Memory B cell (primary cell): Measurements from ENCODE around the gene TTLL11.

Experiments
- ATAC-seq: fragments of 150-1000 bp; cut with Tn5 transposase; 2 replicates; pipeline ENCODE4 v1.10.0; 2021; ENCODE audit warnings: low read depth, mild to moderate bottlenecking, moderate library complexity
- DNase-seq, 2 donors: peaks; one replicate each; pipeline ENCODE4 v3.0.0; 2022; ENCODE audit warnings: low spot score in 2 of 2
- H3K27ac Mint-ChIP-seq: one replicate; pipeline ENCODE4 v1.8.0; 2022; ENCODE audit warnings: mild to moderate bottlenecking, moderate library complexity, mixed read lengths
- H3K27me3 Mint-ChIP-seq: one replicate; pipeline ENCODE4 v1.8.0; 2022; ENCODE audit warnings: mixed read lengths
- H3K36me3 Mint-ChIP-seq: one replicate; pipeline ENCODE4 v1.8.0; 2022; ENCODE audit warnings: mild to moderate bottlenecking, mixed read lengths
- H3K4me1 Mint-ChIP-seq: one replicate; pipeline ENCODE4 v1.8.0; 2022; ENCODE audit warnings: mixed read lengths
- H3K4me3 Mint-ChIP-seq: one replicate; pipeline ENCODE4 v1.8.0; 2022; ENCODE audit warnings: mild to moderate bottlenecking, moderate library complexity, mixed read lengths
- H3K9me3 Mint-ChIP-seq: one replicate; pipeline ENCODE4 v1.8.0; 2022; ENCODE audit warnings: mixed read lengths

The TTLL11 gene

GRCh38 chr9:121930956-121931355 is 162.2 kb downstream of the TTLL11 start:
- Mint-ChIP-seq H3K27me3 (no peaks in the 10 kb centered on the region), H3K36me3 (peaks cover 2% of the 10 kb centered on the region), H3K27ac (no peak overlapping the region), H3K9me3 (no peaks in the 10 kb centered on the region), H3K4me1 (no peaks in the 10 kb centered on the region), H3K4me3 (no peak overlapping the region)
- DNase-seq (no peak), ATAC-seq (no peak)

GRCh38 chr9:121929893-121930875 is 162.9 kb downstream of the TTLL11 start:
- Mint-ChIP-seq H3K27me3 (no peaks in the 10 kb centered on the region), H3K4me3 (no peak overlapping the region), H3K4me1 (no peaks in the 10 kb centered on the region), H3K27ac (no peak overlapping the region), H3K9me3 (no peaks in the 10 kb centered on the region), H3K36me3 (no peaks in the 10 kb centered on the region)
- ATAC-seq (no peak), DNase-seq (no peak)

GRCh38 chr9:121927636-121928035 is 165.5 kb downstream of the TTLL11 start:
- ATAC-seq, result no peak
- DNase-seq, result no peak
- Mint-ChIP-seq H3K27ac (no peak overlapping the region), H3K4me1 (no peaks in the 10 kb centered on the region), H3K36me3 (no peaks in the 10 kb centered on the region), H3K4me3 (no peak overlapping the region), H3K9me3 (no peaks in the 10 kb centered on the region), H3K27me3 (no peaks in the 10 kb centered on the region)

GRCh38 chr9:121927081-121927480 is 166.0 kb downstream of the TTLL11 start:
- ATAC-seq (no peak), DNase-seq (no peak)
- no peaks in the 10 kb centered on the region for H3K27me3 Mint-ChIP-seq

GRCh38 chr9:121926351-121926801 is 166.7 kb downstream of the TTLL11 start:
- H3K4me1 Mint-ChIP-seq, result no peaks in the 10 kb centered on the region
- DNase-seq, result no peak
- ATAC-seq, result no peak
- no peaks in the 10 kb centered on the region for H3K9me3 Mint-ChIP-seq
- H3K36me3 Mint-ChIP-seq, result no peaks in the 10 kb centered on the region
- no peaks in the 10 kb centered on the region for H3K27me3 Mint-ChIP-seq
- no peak overlapping the region for H3K4me3 Mint-ChIP-seq
- no peak overlapping the region for H3K27ac Mint-ChIP-seq

More at GRCh38 chr9:121927081-121927480, 166.0 kb downstream of the TTLL11 start:
- Mint-ChIP-seq H3K9me3 (no peaks in the 10 kb centered on the region), H3K4me1 (no peaks in the 10 kb centered on the region), H3K4me3 (no peak overlapping the region), H3K27ac (no peak overlapping the region), H3K36me3 (no peaks in the 10 kb centered on the region)

GRCh38 chr9:121925935-121926334 is 167.2 kb downstream of the TTLL11 start:
- no peak overlapping the region for H3K4me3 Mint-ChIP-seq
- no peak for ATAC-seq

GRCh38 chr9:121924700-121925099 is 168.4 kb downstream of the TTLL11 start:
- ATAC-seq, result no peak
- DNase-seq, result no peak
- H3K36me3 Mint-ChIP-seq, result no peaks in the 10 kb centered on the region
- peaks cover 5% of the 10 kb centered on the region for H3K4me1 Mint-ChIP-seq
- H3K27ac Mint-ChIP-seq, result no peak overlapping the region
- no peaks in the 10 kb centered on the region for H3K27me3 Mint-ChIP-seq
- no peaks in the 10 kb centered on the region for H3K9me3 Mint-ChIP-seq
- no peak overlapping the region for H3K4me3 Mint-ChIP-seq

More at GRCh38 chr9:121925935-121926334, 167.2 kb downstream of the TTLL11 start:
- Mint-ChIP-seq H3K27me3 (no peaks in the 10 kb centered on the region), H3K36me3 (no peaks in the 10 kb centered on the region), H3K9me3 (no peaks in the 10 kb centered on the region), H3K4me1 (peaks cover 2% of the 10 kb centered on the region), H3K27ac (no peak overlapping the region)
- no peak for DNase-seq

- Mint-ChIP-seq H3K27ac (no peak overlapping the region), H3K27me3 (no peaks in the 10 kb centered on the region), H3K4me3 (no peak overlapping the region), H3K4me1 (peaks cover 5% of the 10 kb centered on the region), H3K36me3 (peaks cover 3% of the 10 kb centered on the region), H3K9me3 (no peaks in the 10 kb centered on the region)
- DNase-seq, result no peak
- ATAC-seq, result no peak
Measured at GRCh38 chr9:121921444-121921843, 171.7 kb downstream of the TTLL11 start.

GRCh38 chr9:121917375-121918335 is 175.5 kb downstream of the TTLL11 start:
- no peak overlapping the region for H3K27ac Mint-ChIP-seq
- H3K9me3 Mint-ChIP-seq, result no peaks in the 10 kb centered on the region
- no peaks in the 10 kb centered on the region for H3K27me3 Mint-ChIP-seq
- ATAC-seq (no peak), DNase-seq (no peak)
- H3K36me3 Mint-ChIP-seq, result peaks cover 3% of the 10 kb centered on the region
- H3K4me3 Mint-ChIP-seq, result no peak overlapping the region
- peaks cover 7% of the 10 kb centered on the region for H3K4me1 Mint-ChIP-seq

GRCh38 chr9:121915304-121915625 is 177.8 kb downstream of the TTLL11 start:
- no peak for DNase-seq
- H3K4me3 Mint-ChIP-seq, result no peak overlapping the region
- peaks cover 2% of the 10 kb centered on the region for H3K4me1 Mint-ChIP-seq
- H3K9me3 Mint-ChIP-seq, result no peaks in the 10 kb centered on the region
- peaks cover 3% of the 10 kb centered on the region for H3K36me3 Mint-ChIP-seq
- H3K27me3 Mint-ChIP-seq, result peaks cover 4% of the 10 kb centered on the region
- no peak for ATAC-seq
- no peak overlapping the region for H3K27ac Mint-ChIP-seq

GRCh38 chr9:121914604-121915303 is 178.4 kb downstream of the TTLL11 start:
- no peak for ATAC-seq
- H3K4me3 Mint-ChIP-seq, result no peak overlapping the region
- DNase-seq, result no peak

GRCh38 chr9:121914017-121914595 is 179.0 kb downstream of the TTLL11 start:
- no peak overlapping the region for H3K27ac Mint-ChIP-seq
- H3K4me3 Mint-ChIP-seq, result no peak overlapping the region
- ATAC-seq (no peak), DNase-seq (no peak)
- peaks cover 4% of the 10 kb centered on the region for H3K27me3 Mint-ChIP-seq
- H3K4me1 Mint-ChIP-seq, result peaks cover 2% of the 10 kb centered on the region
- H3K36me3 Mint-ChIP-seq, result peaks cover 7% of the 10 kb centered on the region
- H3K9me3 Mint-ChIP-seq, result no peaks in the 10 kb centered on the region

More at GRCh38 chr9:121914604-121915303, 178.4 kb downstream of the TTLL11 start:
- H3K27ac Mint-ChIP-seq, result no peak overlapping the region
- no peaks in the 10 kb centered on the region for H3K9me3 Mint-ChIP-seq
- H3K36me3 Mint-ChIP-seq, result peaks cover 4% of the 10 kb centered on the region
- peaks cover 2% of the 10 kb centered on the region for H3K4me1 Mint-ChIP-seq
- H3K27me3 Mint-ChIP-seq, result peaks cover 4% of the 10 kb centered on the region
